ENCODE results near the gene TEX2.
A peak's percentile ranks its signal among the peaks of the same experiment; 100 is the strongest.
"Not testable (repeated sequence)": the region's sequence is repeated elsewhere in the genome, so short reads cannot be mapped to it uniquely, and the experiment has no call there.

TEX2 gene

DNA sequence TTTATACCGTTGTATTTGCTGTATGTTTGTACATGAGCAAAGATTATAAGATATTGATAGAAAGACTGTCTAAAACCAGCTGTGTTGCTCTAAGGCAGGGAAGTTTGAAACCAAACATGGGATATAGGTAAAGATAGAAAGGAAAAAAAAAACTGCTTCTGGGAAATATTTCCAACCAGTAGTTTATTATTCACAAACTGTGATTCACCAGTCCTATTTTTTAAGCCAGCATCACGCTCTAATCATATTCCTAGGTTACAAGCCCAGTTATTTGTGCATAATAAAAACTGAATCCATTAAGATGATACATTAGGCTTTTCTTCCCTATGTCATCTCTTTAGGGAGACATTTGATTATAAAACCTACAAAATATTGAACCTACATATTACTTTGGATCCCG is 137.1 kb downstream of the TEX2 start:
- no peak overlapping the region for H3K9ac ChIP-seq (ENCODE audit: low read length)
- no peak overlapping the region for H3K4me2 ChIP-seq (ENCODE audit: low read length)
- peaks cover 44% of the 10 kb centered on the region for H3K36me3 ChIP-seq (replicated peaks; ENCODE audit: low read depth, low read length)
- H3K27me3 ChIP-seq (ENCODE audit: low read depth, low read length) = no peaks in the 10 kb centered on the region
- no peaks in the 10 kb centered on the region for H3K9me3 ChIP-seq (ENCODE audit: insufficient read depth, low read length)
- H3K27ac ChIP-seq (ENCODE audit: low read length) = no peak overlapping the region
- peaks cover 59% of the 10 kb centered on the region for H4K20me1 ChIP-seq (ENCODE audit: insufficient read depth, low read length)
- H3K4me3 ChIP-seq (ENCODE audit: low read length) = no peak overlapping the region
- no peak overlapping the region for H2AFZ ChIP-seq (ENCODE audit: low read depth, low read length)
- peaks cover 57% of the 10 kb centered on the region for H3K4me1 ChIP-seq (ENCODE audit: low read length)
- no peak for TF ChIP-seq EZH2phosphoT487 (IDR thresholded peaks at IDR 0.05; ENCODE audit: low read depth)
- TF ChIP-seq CTCF (IDR thresholded peaks at IDR 0.05; ENCODE audit: low read depth, low read length) = no peak
- peaks cover 88% of the 10 kb centered on the region for H3K79me2 ChIP-seq (ENCODE audit: low read length)

DNA sequence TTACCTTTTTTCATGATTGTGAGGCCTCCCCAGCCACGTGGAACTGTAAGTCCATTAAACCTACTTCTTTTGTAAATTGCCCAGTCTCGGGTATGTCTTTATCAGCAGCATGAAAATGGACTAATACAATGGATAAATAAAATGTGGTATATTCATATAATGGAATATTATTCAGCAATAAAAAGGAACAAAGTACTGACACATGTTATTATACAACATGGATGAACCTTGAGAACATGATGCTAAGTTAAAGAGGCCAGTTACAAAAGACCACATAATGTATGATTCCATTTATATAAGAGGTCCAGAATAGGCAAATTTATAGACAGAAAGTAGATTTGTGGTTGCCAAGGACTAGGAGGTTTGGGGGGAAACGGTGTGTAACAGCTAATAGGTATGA is 138.5 kb downstream of the TEX2 start:
- no peak overlapping the region for H3K4me3 ChIP-seq (ENCODE audit: low read length)
- no peak overlapping the region for H3K4me2 ChIP-seq (ENCODE audit: low read length)
- no peak overlapping the region for H3K27ac ChIP-seq (ENCODE audit: low read length)
- no peaks in the 10 kb centered on the region for H3K9me3 ChIP-seq (ENCODE audit: insufficient read depth, low read length)
- peaks cover 62% of the 10 kb centered on the region for H3K4me1 ChIP-seq (ENCODE audit: low read length)
- H3K9ac ChIP-seq (ENCODE audit: low read length) = no peak overlapping the region
- H2AFZ ChIP-seq (ENCODE audit: low read depth, low read length) = no peak overlapping the region
- peaks cover 98% of the 10 kb centered on the region for H3K79me2 ChIP-seq (ENCODE audit: low read length)
- no peak for TF ChIP-seq CTCF (IDR thresholded peaks at IDR 0.05; ENCODE audit: low read depth, low read length)
- TF ChIP-seq EZH2phosphoT487 (IDR thresholded peaks at IDR 0.05; ENCODE audit: low read depth) = no peak
- peaks cover 50% of the 10 kb centered on the region for H3K36me3 ChIP-seq (replicated peaks; ENCODE audit: low read depth, low read length)
- H3K27me3 ChIP-seq (ENCODE audit: low read depth, low read length) = no peaks in the 10 kb centered on the region
- H4K20me1 ChIP-seq (ENCODE audit: insufficient read depth, low read length) = peaks cover 69% of the 10 kb centered on the region

- peaks cover 50% of the 10 kb centered on the region for H3K36me3 ChIP-seq (replicated peaks; ENCODE audit: low read depth, low read length)
- no peak overlapping the region for H3K9ac ChIP-seq (ENCODE audit: low read length)
- H3K4me2 ChIP-seq (ENCODE audit: low read length) = peak overlapping the region; percentile 14
- H3K4me3 ChIP-seq (ENCODE audit: low read length) = no peak overlapping the region
- H4K20me1 ChIP-seq (ENCODE audit: insufficient read depth, low read length) = peaks cover 66% of the 10 kb centered on the region
- H3K9me3 ChIP-seq (ENCODE audit: insufficient read depth, low read length) = no peaks in the 10 kb centered on the region
- no peaks in the 10 kb centered on the region for H3K27me3 ChIP-seq (ENCODE audit: low read depth, low read length)
- peaks cover 97% of the 10 kb centered on the region for H3K79me2 ChIP-seq (ENCODE audit: low read length)
- no peak overlapping the region for H3K27ac ChIP-seq (ENCODE audit: low read length)
- H3K4me1 ChIP-seq (ENCODE audit: low read length) = peaks cover 69% of the 10 kb centered on the region
- no peak overlapping the region for H2AFZ ChIP-seq (ENCODE audit: low read depth, low read length)
- no peak for TF ChIP-seq CTCF (IDR thresholded peaks at IDR 0.05; ENCODE audit: low read depth, low read length)
- no peak for TF ChIP-seq EZH2phosphoT487 (IDR thresholded peaks at IDR 0.05; ENCODE audit: low read depth)
Measured at GRCh38 chr17:64123114-64123513, 139.9 kb downstream of the TEX2 start.

DNA sequence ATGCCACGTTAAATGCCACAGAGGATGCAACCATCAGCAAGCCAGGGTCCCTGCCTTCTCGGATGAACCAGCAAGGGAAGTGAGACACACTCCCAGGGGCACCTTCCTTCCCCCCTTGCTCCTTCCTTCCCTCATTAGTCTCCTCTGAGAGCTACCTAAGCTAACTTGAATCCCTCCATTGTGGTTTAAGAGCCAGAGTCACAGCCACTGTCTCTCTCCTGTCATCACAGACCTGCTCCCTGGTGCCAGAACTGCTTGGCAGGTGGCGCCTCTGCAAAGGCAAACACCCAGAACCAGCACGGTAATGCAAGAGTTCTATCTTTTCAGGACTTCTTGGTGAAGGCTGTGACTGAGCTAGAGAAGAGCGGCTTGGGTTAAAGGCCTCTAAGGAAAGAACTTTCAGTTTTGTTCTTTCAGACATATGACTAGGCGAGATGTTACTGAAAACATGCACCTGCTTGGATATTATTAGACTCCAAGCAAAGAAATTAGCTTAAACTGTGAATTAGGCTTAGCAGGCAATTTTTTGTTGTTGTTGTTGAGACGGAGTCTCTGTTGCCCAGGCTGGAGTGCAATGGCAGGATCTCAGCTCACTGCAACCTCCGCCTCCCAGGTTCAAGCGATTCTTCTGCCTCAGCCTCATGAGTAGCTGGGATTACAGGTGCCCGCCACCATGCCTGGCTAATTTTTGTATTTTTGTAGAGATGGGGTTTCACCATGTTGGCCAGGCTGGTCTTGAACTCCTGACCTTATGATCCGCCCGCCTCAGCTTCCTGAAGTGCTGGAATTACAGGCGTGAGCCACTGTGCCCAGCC is 141.9 kb downstream of the TEX2 start:
- H3K4me1 ChIP-seq (ENCODE audit: low read length) = peaks cover 63% of the 10 kb centered on the region
- peak overlapping the region; percentile 53 for H3K9ac ChIP-seq (ENCODE audit: low read length)
- peak overlapping the region; percentile 65 for H3K4me3 ChIP-seq (ENCODE audit: low read length)
- peaks cover 62% of the 10 kb centered on the region for H4K20me1 ChIP-seq (ENCODE audit: insufficient read depth, low read length)
- peaks cover 46% of the 10 kb centered on the region for H3K36me3 ChIP-seq (replicated peaks; ENCODE audit: low read depth, low read length)
- H3K27ac ChIP-seq (ENCODE audit: low read length) = peak overlapping the region; percentile 94
- TF ChIP-seq CTCF (IDR thresholded peaks at IDR 0.05; ENCODE audit: low read depth, low read length) = 0 out of 2 replicates have a peak, but pooled peaks have one; percentile 16
- peaks cover 95% of the 10 kb centered on the region for H3K79me2 ChIP-seq (ENCODE audit: low read length)
- H3K27me3 ChIP-seq (ENCODE audit: low read depth, low read length); H3K9me3 ChIP-seq (ENCODE audit: insufficient read depth, low read length); H2AFZ ChIP-seq (ENCODE audit: low read depth, low read length): not testable (repeated sequence)
- peak overlapping the region; percentile 95 for H3K4me2 ChIP-seq (ENCODE audit: low read length)

Data from OCI-LY3 (cell line).